Neural cell (in vitro differentiated cells): ENCODE data around the gene HADH.

Experiments
- EP300 ChIP-seq: fragments of 450-650 bp; conservative IDR thresholded peaks from 2 replicates; pipeline ENCODE4 v1.6.1; 2014; ENCODE audit warnings: antibody characterized with exemption, mild to moderate bottlenecking, moderate library complexity; ENCODE audit not compliant: poor library complexity, severe bottlenecking
- RAD21 ChIP-seq: fragments of 450-650 bp; conservative IDR thresholded peaks from 2 replicates; pipeline ENCODE4 v1.6.1; 2014; ENCODE audit warnings: antibody characterized with exemption, mild to moderate bottlenecking, moderate library complexity
- SMC3 ChIP-seq: fragments of 450-650 bp; conservative IDR thresholded peaks from 2 replicates; pipeline ENCODE4 v1.6.1; 2014; ENCODE audit warnings: antibody characterized with exemption, mild to moderate bottlenecking, moderate library complexity; ENCODE audit not compliant: poor library complexity
- TF ChIP-seq, protein P1 (sequence below): fragments of 450-650 bp; IDR thresholded peaks from 2 replicates; pipeline ENCODE4 v1.5.1; 2014; ENCODE audit warnings: antibody characterized with exemption, mild to moderate bottlenecking, moderate library complexity; ENCODE audit not compliant: poor library complexity, severe bottlenecking

DNA sequence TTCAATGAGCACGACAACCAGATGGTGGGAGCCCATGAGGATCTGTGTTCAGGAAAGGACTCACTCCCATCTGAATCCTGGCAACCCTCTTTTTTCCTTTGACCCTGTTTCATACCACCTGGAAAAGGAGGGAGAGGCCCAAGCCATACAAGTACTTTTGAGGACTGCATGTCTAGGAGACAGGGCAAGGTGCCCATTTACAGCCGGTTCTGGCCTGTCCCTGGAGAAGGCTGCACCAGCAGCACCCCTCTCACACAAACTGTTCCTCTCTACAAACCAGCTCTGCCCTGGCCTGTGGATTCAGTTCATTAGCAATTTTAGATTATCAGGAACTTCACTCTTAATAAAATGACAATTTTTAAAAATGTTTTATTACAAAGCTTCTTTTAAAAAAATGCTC is 57.5 kb downstream of the HADH start:
- TF ChIP-seq, protein P1, sequence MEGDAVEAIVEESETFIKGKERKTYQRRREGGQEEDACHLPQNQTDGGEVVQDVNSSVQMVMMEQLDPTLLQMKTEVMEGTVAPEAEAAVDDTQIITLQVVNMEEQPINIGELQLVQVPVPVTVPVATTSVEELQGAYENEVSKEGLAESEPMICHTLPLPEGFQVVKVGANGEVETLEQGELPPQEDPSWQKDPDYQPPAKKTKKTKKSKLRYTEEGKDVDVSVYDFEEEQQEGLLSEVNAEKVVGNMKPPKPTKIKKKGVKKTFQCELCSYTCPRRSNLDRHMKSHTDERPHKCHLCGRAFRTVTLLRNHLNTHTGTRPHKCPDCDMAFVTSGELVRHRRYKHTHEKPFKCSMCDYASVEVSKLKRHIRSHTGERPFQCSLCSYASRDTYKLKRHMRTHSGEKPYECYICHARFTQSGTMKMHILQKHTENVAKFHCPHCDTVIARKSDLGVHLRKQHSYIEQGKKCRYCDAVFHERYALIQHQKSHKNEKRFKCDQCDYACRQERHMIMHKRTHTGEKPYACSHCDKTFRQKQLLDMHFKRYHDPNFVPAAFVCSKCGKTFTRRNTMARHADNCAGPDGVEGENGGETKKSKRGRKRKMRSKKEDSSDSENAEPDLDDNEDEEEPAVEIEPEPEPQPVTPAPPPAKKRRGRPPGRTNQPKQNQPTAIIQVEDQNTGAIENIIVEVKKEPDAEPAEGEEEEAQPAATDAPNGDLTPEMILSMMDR: no peak
- TF ChIP-seq EP300: no peak
- no peak for TF ChIP-seq RAD21
- TF ChIP-seq SMC3: no peak
